HG02981 (cell line): ENCODE data around the gene ASB11.

Experiments used
- ATAC-seq: cut with Tn5 transposase; IDR thresholded peaks from one replicate; pipeline ENCODE4 v1.9.1; 2021; ENCODE audit warnings: mild to moderate bottlenecking, moderate library complexity; ENCODE audit not compliant: unreplicated experiment

Gene ASB11

GRCh38 chrX:15235001-15235400 lies 80.4 kb downstream of the ASB11 start:
- no peak for ATAC-seq

DNA sequence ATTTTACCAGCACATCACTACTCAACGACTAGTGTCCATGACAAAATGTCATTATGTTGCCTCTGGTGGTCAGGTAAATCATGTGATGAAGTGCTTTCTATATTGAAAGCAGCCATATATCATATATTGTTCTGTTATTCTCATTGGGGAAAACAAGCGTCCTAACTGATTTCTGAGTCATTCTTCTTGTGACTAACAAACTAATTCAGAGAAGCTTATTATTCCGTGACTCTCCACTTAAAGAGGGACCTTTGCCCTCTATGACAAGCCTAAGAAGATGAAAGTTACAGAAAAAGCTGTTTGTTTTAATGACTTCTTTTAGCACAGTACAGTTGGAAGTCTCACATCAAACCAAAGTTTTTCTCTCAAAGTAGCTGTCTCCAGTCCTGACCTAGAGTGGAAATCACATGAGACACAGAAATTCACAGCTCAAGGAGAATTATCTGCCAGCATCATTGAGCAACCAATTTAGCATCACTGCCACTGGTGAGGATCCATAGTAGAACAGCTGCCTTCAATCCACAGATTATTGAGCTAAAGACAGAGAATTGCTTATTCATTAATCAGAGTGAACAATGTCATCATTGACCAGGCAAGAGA lies 81.9 kb downstream of the ASB11 start:
- ATAC-seq, result no peak
